HCT116 (cell line): ENCODE measurements around the gene VAV1. TPM values are rescaled to one million over a fixed set of nuclear protein-coding genes. Genes with fewer than 3 reads are reported as not detected.

Experiments used
- ATAC-seq: fragments of 200-7000 bp; cut with Tn5 transposase; 2 replicates; pipeline ENCODE4 v1.9.1; 2020; ENCODE audit warnings: mild to moderate bottlenecking, moderate library complexity
- BruUV-seq: library from RNA; stranded (reverse); fragments of 400-500 nt; replicated peaks from 2 replicates; lab custom pipeline; 2021; lab: Mats Ljungman, UMichigan
- CTCF ChIA-PET: fragments of 300-600 bp; sonication (Branson Sonifier 250); formaldehyde crosslinking; loops from one replicate; lab custom pipeline; 2021; ENCODE audit warnings: antibody characterized with exemption; lab: Charles Lee
- POLR2A ChIA-PET: fragments of 300-600, 350-600 bp; sonication (Branson Sonifier 250); formaldehyde crosslinking; loops from one replicate; lab custom pipeline; 2021; ENCODE audit warnings: antibody characterized with exemption; lab: Charles Lee
- RAD21 ChIA-PET, 2 experiments: fragments of 300-600 bp; sonication (Branson Sonifier 250); formaldehyde crosslinking; loops; one replicate each; lab custom pipeline; 2023; ENCODE audit warnings: low total read pairs in 2 of 2; ENCODE audit not compliant: uncharacterized antibody in 2 of 2, unreplicated experiment in 2 of 2, low non-redundant PET in 1 of 2; lab: Charles Lee
- DNase-seq: peaks from one replicate; pipeline ENCODE4 v3.0.0-alpha.2; 2010; ENCODE audit warnings: low read depth, low spot score
- H2AFZ ChIP-seq: fragments of 200-600 bp; shearing (Covaris generic), sonication (generic); 2 replicates; pipeline ENCODE4 v1.6.1; 2017; ENCODE audit warnings: low read depth, mixed run types, mixed read lengths, antibody characterized with exemption, low read length; ENCODE audit not compliant: poor library complexity, severe bottlenecking
- H3K27ac ChIP-seq: 2 replicates; pipeline ENCODE4 v1.5.1; 2012; ENCODE audit warnings: low read depth, low read length
- H3K27me3 ChIP-seq: fragments of 200-600 bp; sonication (generic); 2 replicates; pipeline ENCODE4 v1.6.1; 2016; ENCODE audit warnings: mixed run types, low read length, mixed read lengths; ENCODE audit not compliant: insufficient read depth
- H3K36me3 ChIP-seq, 2 experiments: fragments of 200-500 bp in 1 of 2; fragments of 200-600 bp in 1 of 2; sonication (Bioruptor generic) in 1 of 2; sonication (generic) in 1 of 2; 2 replicates each; pipeline versions ENCODE4 v1.5.1 to v1.6.1; 2014 to 2016; ENCODE audit warnings: low read length in 2 of 2, inconsistent platforms in 1 of 2, mixed read lengths in 1 of 2, mixed run types in 1 of 2; ENCODE audit not compliant: insufficient read depth in 2 of 2, control insufficient read depth in 1 of 2
- H3K4me1 ChIP-seq, 2 experiments: fragments of 200-600 bp in 1 of 2; sonication (generic) in 1 of 2; 2 replicates each; pipeline versions ENCODE4 v1.5.1 to v1.6.1; 2012 to 2017; ENCODE audit warnings: low read length in 2 of 2, inconsistent platforms in 1 of 2, mild to moderate bottlenecking in 1 of 2, mixed read lengths in 1 of 2, mixed run types in 1 of 2, moderate library complexity in 1 of 2; ENCODE audit not compliant: insufficient read depth in 2 of 2, control insufficient read depth in 1 of 2
- H3K4me2 ChIP-seq: fragments of 200-600 bp; sonication (generic); 2 replicates; pipeline ENCODE4 v1.6.1; 2017; ENCODE audit warnings: mixed run types, low read length, mixed read lengths
- H3K4me3 ChIP-seq, 2 experiments: fragments of 200-600 bp in 1 of 2; sonication (generic) in 1 of 2; replicated peaks in 1 of 2; 2 replicates each; pipeline ENCODE4 v1.5.1; 2011 to 2016; ENCODE audit warnings: low read length in 2 of 2, control low read depth in 1 of 2, low read depth in 1 of 2, mild to moderate bottlenecking in 1 of 2, mixed read lengths in 1 of 2, mixed run types in 1 of 2
- H3K79me2 ChIP-seq: fragments of 200-600 bp; sonication (generic); 2 replicates; pipeline ENCODE4 v1.6.1; 2017; ENCODE audit warnings: mild to moderate bottlenecking, mixed run types, low read length, moderate library complexity, mixed read lengths; ENCODE audit not compliant: insufficient read depth
- H3K9ac ChIP-seq: fragments of 200-600 bp; sonication (generic); 2 replicates; pipeline ENCODE4 v1.6.1; 2016; ENCODE audit warnings: low read length, mixed read lengths
- H3K9me2 ChIP-seq: fragments of 200-600 bp; sonication (generic), shearing (Covaris generic); 2 replicates; pipeline ENCODE4 v1.6.1; 2017; ENCODE audit warnings: mixed run types, mild to moderate bottlenecking, moderate library complexity; ENCODE audit not compliant: insufficient read depth
- H3K9me3 ChIP-seq, 2 experiments: fragments of 200-500 bp in 1 of 2; fragments of 200-600 bp in 1 of 2; sonication (Bioruptor generic) in 1 of 2; sonication (generic) in 1 of 2; 2 replicates each; pipeline ENCODE4 v1.6.1; 2014 to 2017; ENCODE audit warnings: low read length in 2 of 2, mixed read lengths in 2 of 2, inconsistent platforms in 1 of 2, low read depth in 1 of 2, mild to moderate bottlenecking in 1 of 2, mixed run types in 1 of 2, moderate library complexity in 1 of 2; ENCODE audit not compliant: control insufficient read depth in 1 of 2, insufficient read depth in 1 of 2
- H4K20me1 ChIP-seq: fragments of 200-600 bp; sonication (generic), shearing (Covaris generic); 2 replicates; pipeline ENCODE4 v1.6.1; 2017; ENCODE audit warnings: mixed run types, mild to moderate bottlenecking, moderate library complexity; ENCODE audit not compliant: insufficient read depth
- CEBPB ChIP-seq: IDR thresholded peaks from 2 replicates; pipeline ENCODE4 v1.6.1; 2012; ENCODE audit warnings: low read depth
- POLR2A ChIP-seq: IDR thresholded peaks from 2 replicates; pipeline ENCODE4 v1.7.0; 2011; ENCODE audit warnings: borderline replicate concordance; ENCODE audit not compliant: insufficient read depth, insufficient read length; ENCODE audit errors: extremely low read depth
- POLR2AphosphoS5 ChIP-seq: IDR thresholded peaks from 2 replicates; pipeline ENCODE4 v1.6.1; 2011; ENCODE audit warnings: mild to moderate bottlenecking, low read depth, low read length, moderate library complexity
- ZFX ChIP-seq: fragments of 450-650 bp; IDR thresholded peaks from 2 replicates; pipeline ENCODE4 v1.6.1; 2017
- intact Hi-C: fragments of 100-400 bp; cut with micrococcal nuclease; formaldehyde crosslinking; loops from 2 replicates; pipeline ENCODE4 v1.10.0; 2022
- total RNA-seq: library from RNA; stranded (reverse); gene quantifications from one replicate; pipeline ENCODE4 v1.2.1, GENCODE V29; 2021; ENCODE audit not compliant: unreplicated experiment
- TF ChIP-seq, protein P1 (sequence below): IDR thresholded peaks from 2 replicates; pipeline ENCODE4 v1.6.1; 2012

VAV1 gene
- total RNA-seq, 1 experiment from 2014 or later: 20.6 TPM

DNA sequence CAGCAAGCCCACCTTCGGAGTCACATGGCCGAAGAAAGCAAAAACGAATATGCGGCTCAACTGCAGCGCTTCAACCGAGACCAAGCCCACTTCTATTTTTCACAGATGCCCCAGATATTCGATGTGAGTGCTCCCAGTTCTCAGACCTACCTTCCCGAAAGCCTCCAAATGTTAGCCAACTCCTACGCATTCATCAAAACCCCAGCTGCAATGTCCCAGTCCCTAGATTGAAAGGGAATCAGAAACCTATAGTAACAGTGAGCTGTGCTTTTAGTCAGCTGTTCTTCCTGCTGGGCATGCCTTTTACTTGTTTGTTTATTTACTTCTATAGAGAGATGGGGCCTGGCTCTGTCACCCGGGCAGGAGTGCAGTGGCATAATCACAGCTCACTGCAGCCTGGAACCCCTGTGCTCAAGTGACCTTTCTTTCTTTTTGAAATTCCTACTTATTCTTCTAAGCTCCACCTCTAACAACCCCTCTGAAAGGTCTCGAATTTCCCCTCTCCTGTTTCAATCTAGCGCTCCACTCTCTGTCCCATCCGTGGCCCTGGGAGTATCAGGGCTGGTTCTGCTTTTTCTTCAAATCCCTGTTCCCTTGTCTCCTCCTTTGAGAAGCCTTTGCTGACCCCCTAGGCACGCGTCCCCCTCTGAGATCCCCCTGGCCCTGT is 28.7 kb upstream of the VAV1 start:
- peak overlapping the region; percentile 98 for H3K27ac ChIP-seq
- TF ChIP-seq ZFX: 0 out of 2 replicates have a peak, but pooled peaks have one; percentile 15
- TF ChIP-seq, protein P1, sequence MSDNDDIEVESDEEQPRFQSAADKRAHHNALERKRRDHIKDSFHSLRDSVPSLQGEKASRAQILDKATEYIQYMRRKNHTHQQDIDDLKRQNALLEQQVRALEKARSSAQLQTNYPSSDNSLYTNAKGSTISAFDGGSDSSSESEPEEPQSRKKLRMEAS: no peak
- peak overlapping the region; percentile 72 for H3K4me2 ChIP-seq
- ATAC-seq (peak; percentile 5; the same call in 1 of the 2 replicates), DNase-seq (no peak)
- no peaks in the 10 kb centered on the region for H3K9me3 ChIP-seq
- H3K4me3 ChIP-seq: peak overlapping the region; percentile 13 to 52
- no peaks in the 10 kb centered on the region for H3K27me3 ChIP-seq
- ChIA-PET RAD21 (interaction anchor here in 1 of 2 experiments (1.5 kb wide), 1 partner anchor 120 kb away, joined by 3 read pairs; no protein-coding TSS in a partner anchor), POLR2A (no interaction called here), CTCF (interaction anchor here (0.8 kb wide), 1 partner anchor 10 kb away, joined by 3 read pairs; no protein-coding TSS in a partner anchor)
- peaks cover 29 to 38% of the 10 kb centered on the region in 2 experiments for H3K36me3 ChIP-seq
- H3K4me1 ChIP-seq: peaks cover 46 to 55% of the 10 kb centered on the region in 2 experiments
- H3K79me2 ChIP-seq: peaks cover 76% of the 10 kb centered on the region
- H2AFZ ChIP-seq: no peak overlapping the region
- peak overlapping the region; percentile 71 for H3K9ac ChIP-seq
- no peaks in the 10 kb centered on the region for H4K20me1 ChIP-seq
- no peaks in the 10 kb centered on the region for H3K9me2 ChIP-seq
- intact Hi-C loops: no loop called here
- no TSS peak for BruUV-seq

DNA sequence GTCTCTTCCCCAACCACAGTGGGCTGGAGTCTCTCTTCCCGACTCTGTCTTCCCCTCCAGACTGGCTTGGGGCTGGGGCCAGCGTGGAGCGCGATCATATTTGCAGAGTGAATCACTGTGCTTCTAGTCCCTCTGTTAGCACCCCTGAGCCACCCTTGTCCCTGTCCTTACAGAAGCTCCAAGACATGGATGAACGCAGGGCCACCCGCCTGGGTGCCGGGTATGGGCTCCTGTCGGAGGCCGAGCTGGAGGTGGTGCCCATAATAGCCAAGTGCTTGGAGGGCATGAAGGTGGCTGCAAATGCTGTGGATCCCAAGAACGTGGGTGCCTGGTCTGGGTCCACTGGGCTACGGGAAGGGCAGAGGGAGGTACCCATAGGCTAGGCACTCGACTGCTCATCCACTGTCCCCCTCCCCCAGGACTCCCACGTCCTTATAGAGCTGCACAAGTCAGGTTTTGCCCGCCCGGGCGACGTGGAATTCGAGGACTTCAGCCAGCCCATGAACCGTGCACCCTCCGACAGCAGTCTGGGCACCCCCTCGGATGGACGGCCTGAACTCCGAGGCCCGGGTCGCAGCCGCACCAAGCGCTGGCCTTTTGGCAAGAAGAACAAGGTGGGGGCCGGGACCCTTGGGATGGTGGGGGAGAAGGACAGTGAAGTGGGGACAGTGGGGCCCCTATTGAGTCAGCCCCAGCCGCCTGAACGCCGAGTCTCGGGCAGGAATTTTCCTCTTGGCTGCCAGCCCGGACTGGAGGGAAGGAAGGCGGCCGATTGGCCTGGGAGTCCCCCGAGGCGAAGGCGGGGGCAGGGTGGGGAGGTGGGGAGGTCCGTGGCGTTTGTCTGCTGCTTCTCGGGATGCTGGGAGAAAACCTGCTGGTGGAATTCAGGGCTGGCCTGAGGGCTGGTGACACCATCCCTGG is 27.9 kb upstream of the VAV1 start:
- H3K9ac ChIP-seq: peak overlapping the region; percentile 71
- H3K4me1 ChIP-seq: peaks cover 41 to 50% of the 10 kb centered on the region in 2 experiments
- no peaks in the 10 kb centered on the region for H3K27me3 ChIP-seq
- peak overlapping the region; percentile 13 to 52 for H3K4me3 ChIP-seq
- peaks cover 76% of the 10 kb centered on the region for H3K79me2 ChIP-seq
- no peaks in the 10 kb centered on the region for H3K9me2 ChIP-seq
- ATAC-seq: peak; percentile 75
- H3K27ac ChIP-seq: peak overlapping the region; percentile 98
- RAD21 ChIA-PET: interaction anchor here in 1 of 2 experiments (1.5 kb wide), 1 partner anchor 119 kb away, joined by 3 read pairs; no protein-coding TSS in a partner anchor
- POLR2A ChIA-PET: no interaction called here
- CTCF ChIA-PET: interaction anchor here (0.8 kb wide), 1 partner anchor 9 kb away, joined by 3 read pairs; no protein-coding TSS in a partner anchor
- DNase-seq: no peak
- no peaks in the 10 kb centered on the region for H3K9me3 ChIP-seq
- no TSS peak for BruUV-seq
- peak overlapping the region; percentile 72 for H3K4me2 ChIP-seq
- no peaks in the 10 kb centered on the region for H4K20me1 ChIP-seq
- H3K36me3 ChIP-seq: peaks cover 36 to 45% of the 10 kb centered on the region in 2 experiments
- TF ChIP-seq POLR2AphosphoS5 (peak; percentile 65), POLR2A (no peak), CEBPB (no peak)
- H2AFZ ChIP-seq: no peak overlapping the region
- intact Hi-C loops: no loop called here
